ENCODE results near the gene MAP7D3. TPM values are rescaled to one million over a fixed set of nuclear protein-coding genes. Genes with fewer than 3 reads are reported as not detected.

The MAP7D3 gene
- total and polyA plus RNA-seq, 2 of the 8 experiments (the other 6 are each of a cell fraction or from before 2014, with no cell fraction given), result 4.8 to 19.6 TPM

GRCh38 chrX:136163689-136164088, 87.5 kb downstream of the MAP7D3 start (continued):
- no peak for TF ChIP-seq RNF2 (IDR thresholded peaks at IDR 0.05; ENCODE audit: borderline replicate concordance, low read depth, low read length, missing control alignments, poor library complexity, severe bottlenecking)
- no peak for TF ChIP-seq RAD21 (IDR thresholded peaks at IDR 0.05 in 1 of 2, conservative IDR thresholded peaks at IDR 0.05 in 1 of 2; ENCODE audit: low read depth in 2 of 2, low read length in 2 of 2)
- TF ChIP-seq CTCF (IDR thresholded peaks at IDR 0.05; ENCODE audit: control extremely low read depth in 1 of 3, insufficient read depth in 1 of 3, low read depth in 1 of 3, low read length in 3 of 3), result no peak
- TF ChIP-seq SP2 (IDR thresholded peaks at IDR 0.05; ENCODE audit: low read length), result no peak
- TF ChIP-seq RFX5 (IDR thresholded peaks at IDR 0.05; ENCODE audit: borderline replicate concordance, low read depth, low read length), result no peak
- TF ChIP-seq POLR2A (IDR thresholded peaks at IDR 0.05; ENCODE audit: control extremely low read depth in 1 of 2, low read depth in 2 of 2, low read length in 2 of 2), result no peak

Other genes starting within 250 kb of the MAP7D3 start
- 56.5 and 57.1 TPM in 2 replicates for gene FHL1, start 103.9 kb downstream of the MAP7D3 start, total RNA-seq (2021; fragmentation: NEBNext Ultra II Directional; extraction: Animal tissue kit (Norgen Biotek cat#: 25700))
- 37.1 and 45.0 TPM in 2 replicates for gene FHL1, start 103.9 kb downstream of the MAP7D3 start, polyA plus RNA-seq (2011; rRNA removed)
- not detected in 2 replicates for gene ADGRG4, start 49.6 kb upstream of the MAP7D3 start, total RNA-seq (2021; fragmentation: NEBNext Ultra II Directional; extraction: Animal tissue kit (Norgen Biotek cat#: 25700))
- gene ADGRG4, start 49.6 kb upstream of the MAP7D3 start, polyA plus RNA-seq (2011; rRNA removed), result not detected in 2 replicates
- not detected in 2 replicates for gene BRS3, start 236.5 kb upstream of the MAP7D3 start, total RNA-seq (2021; fragmentation: NEBNext Ultra II Directional; extraction: Animal tissue kit (Norgen Biotek cat#: 25700))
- gene BRS3, start 236.5 kb upstream of the MAP7D3 start, polyA plus RNA-seq (2011; rRNA removed), result not detected in 2 replicates
- gene HTATSF1, start 246.2 kb upstream of the MAP7D3 start, total RNA-seq (2021; fragmentation: NEBNext Ultra II Directional; extraction: Animal tissue kit (Norgen Biotek cat#: 25700)), result 46.4 and 49.3 TPM in 2 replicates
- gene HTATSF1, start 246.2 kb upstream of the MAP7D3 start, polyA plus RNA-seq (2011; rRNA removed), result 1.2 and 2.2 TPM in 2 replicates